Left ventricle myocardium inferior (tissue), 1 donor: ENCODE results near the gene MRGPRX4. TPM values are rescaled to one million over a fixed set of nuclear protein-coding genes. Genes with fewer than 3 reads are reported as not detected.
"Not testable (repeated sequence)": the region's sequence is repeated elsewhere in the genome, so short reads cannot be mapped to it uniquely, and the experiment has no call there.

ENCODE experiments used
- DNase-seq: peaks from one replicate; pipeline ENCODE4 v3.0.0-alpha.2; 2020
- H3K27ac ChIP-seq: fragments of 200-600 bp; replicated peaks from 2 replicates; pipeline ENCODE4 v1.8.0; 2021
- H3K27me3 ChIP-seq: fragments of 200-600 bp; 2 replicates; pipeline ENCODE4 v1.8.0; 2021; ENCODE audit warnings: low read depth
- H3K36me3 ChIP-seq: fragments of 200-600 bp; 2 replicates; pipeline ENCODE4 v1.8.0; 2021
- H3K4me1 ChIP-seq: fragments of 200-600 bp; 2 replicates; pipeline ENCODE4 v1.8.0; 2021
- H3K4me3 ChIP-seq: fragments of 200-600 bp; 2 replicates; pipeline ENCODE4 v1.8.0; 2021; ENCODE audit warnings: mild to moderate bottlenecking, moderate library complexity
- H3K9me3 ChIP-seq: fragments of 200-600 bp; replicated peaks from 2 replicates; pipeline ENCODE4 v1.8.0; 2021
- intact Hi-C: fragments of 100-400 bp; cut with micrococcal nuclease; formaldehyde crosslinking; loops from one replicate; pipeline ENCODE4 v1.11.0; 2022
- total RNA-seq: library from RNA; stranded (reverse); fragmentation: NEBNext Ultra II Directional; extraction: Animal tissue kit (Norgen Biotek cat#: 25700); gene quantifications from one replicate; pipeline ENCODE4 v1.2.1, GENCODE V29; 2021
- TF ChIP-seq, protein P1 (sequence below): fragments of 200-600 bp; IDR thresholded peaks from 2 replicates; pipeline ENCODE4 v1.8.0; 2021; ENCODE audit warnings: antibody characterized with exemption, mild to moderate bottlenecking, borderline replicate concordance
- donor health status: DM: no; HTN: yes; CAD: no; lungs with severe emphysema.

MRGPRX4 gene
- total RNA-seq, 1 donor from 2014 or later: not detected

DNA sequence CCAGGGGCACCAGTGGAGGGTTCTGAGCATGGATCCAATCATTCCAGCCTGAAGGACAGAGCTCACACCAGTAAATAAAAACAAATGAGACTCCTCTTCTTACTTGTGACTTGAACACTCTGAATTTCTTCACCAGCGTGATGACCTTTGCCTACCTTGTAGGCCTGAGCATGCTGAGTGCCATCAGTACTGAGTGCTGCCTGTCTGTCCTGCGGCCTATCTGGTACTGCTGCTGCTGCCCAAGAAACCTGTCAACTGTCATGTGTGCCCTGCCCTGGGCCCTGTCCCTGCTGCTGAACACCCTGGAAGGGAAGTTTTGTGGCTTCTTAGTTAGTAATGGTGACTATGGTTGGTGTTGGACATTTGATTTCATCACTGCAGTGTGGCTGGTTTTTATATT, 23.9 kb downstream of the MRGPRX4 start:
- H3K27me3 ChIP-seq: peaks cover 37% of the 10 kb centered on the region
- H3K4me1 ChIP-seq: no peaks in the 10 kb centered on the region
- no peaks in the 10 kb centered on the region for H3K36me3 ChIP-seq
- H3K4me3 ChIP-seq: no peak overlapping the region
- no peaks in the 10 kb centered on the region for H3K9me3 ChIP-seq
- TF ChIP-seq, protein P1, sequence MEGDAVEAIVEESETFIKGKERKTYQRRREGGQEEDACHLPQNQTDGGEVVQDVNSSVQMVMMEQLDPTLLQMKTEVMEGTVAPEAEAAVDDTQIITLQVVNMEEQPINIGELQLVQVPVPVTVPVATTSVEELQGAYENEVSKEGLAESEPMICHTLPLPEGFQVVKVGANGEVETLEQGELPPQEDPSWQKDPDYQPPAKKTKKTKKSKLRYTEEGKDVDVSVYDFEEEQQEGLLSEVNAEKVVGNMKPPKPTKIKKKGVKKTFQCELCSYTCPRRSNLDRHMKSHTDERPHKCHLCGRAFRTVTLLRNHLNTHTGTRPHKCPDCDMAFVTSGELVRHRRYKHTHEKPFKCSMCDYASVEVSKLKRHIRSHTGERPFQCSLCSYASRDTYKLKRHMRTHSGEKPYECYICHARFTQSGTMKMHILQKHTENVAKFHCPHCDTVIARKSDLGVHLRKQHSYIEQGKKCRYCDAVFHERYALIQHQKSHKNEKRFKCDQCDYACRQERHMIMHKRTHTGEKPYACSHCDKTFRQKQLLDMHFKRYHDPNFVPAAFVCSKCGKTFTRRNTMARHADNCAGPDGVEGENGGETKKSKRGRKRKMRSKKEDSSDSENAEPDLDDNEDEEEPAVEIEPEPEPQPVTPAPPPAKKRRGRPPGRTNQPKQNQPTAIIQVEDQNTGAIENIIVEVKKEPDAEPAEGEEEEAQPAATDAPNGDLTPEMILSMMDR: no peak
- intact Hi-C loops: no loop called here
- H3K27ac ChIP-seq: no peak overlapping the region
- DNase-seq: no peak

DNA sequence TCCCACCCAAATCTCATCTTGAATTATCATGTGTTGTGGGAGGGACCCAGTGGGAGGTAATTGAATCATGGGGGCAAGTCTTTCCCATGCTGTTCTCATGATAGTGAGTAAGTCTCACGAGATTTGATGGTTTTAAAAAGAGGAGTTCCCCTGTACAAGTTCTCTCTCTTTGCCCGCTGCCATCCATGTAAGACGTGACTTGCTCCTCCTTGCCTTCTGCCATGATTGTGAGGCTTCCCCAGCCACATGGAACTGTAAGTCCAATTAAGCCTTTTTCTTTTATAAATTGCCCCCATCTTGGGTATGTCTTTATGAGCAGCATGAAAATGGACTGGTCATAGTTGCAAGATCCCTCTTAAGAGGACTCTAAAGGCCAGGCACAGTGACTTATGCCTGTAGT, 25.1 kb downstream of the MRGPRX4 start:
- DNase-seq, H3K4me1 ChIP-seq, H3K9me3 ChIP-seq, H3K36me3 ChIP-seq, intact Hi-C loops, H3K4me3 ChIP-seq, H3K27ac ChIP-seq: not testable (repeated sequence)
- peaks cover 32% of the 10 kb centered on the region for H3K27me3 ChIP-seq

DNA sequence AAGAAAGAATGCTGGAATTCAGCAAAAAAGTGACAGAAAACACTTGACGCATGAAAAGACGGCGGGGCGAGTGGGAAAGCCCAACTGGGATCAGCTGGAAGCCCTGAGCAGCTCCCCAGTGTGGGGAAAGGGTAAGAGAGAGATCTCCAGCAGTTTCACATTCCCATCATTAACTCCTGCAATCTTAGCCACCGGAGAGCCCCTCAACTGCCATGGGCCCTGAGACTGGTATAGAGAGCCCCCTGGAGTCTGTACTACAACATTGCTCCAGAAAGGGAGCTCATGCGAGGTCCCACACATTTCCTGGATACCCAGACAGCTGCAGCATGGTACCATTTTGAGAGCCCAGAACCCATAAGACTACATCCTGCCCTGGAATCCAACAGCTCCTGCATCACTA, 31.1 kb downstream of the MRGPRX4 start:
- Histone ChIP-seq H3K9me3 (peaks cover 4% of the 10 kb centered on the region), H3K27ac (no peak overlapping the region), H3K27me3 (peaks cover 79% of the 10 kb centered on the region), H3K4me3 (no peak overlapping the region), H3K4me1 (no peaks in the 10 kb centered on the region), H3K36me3 (no peaks in the 10 kb centered on the region)
- TF ChIP-seq, protein P1: peak; percentile 19
- intact Hi-C loops: no loop called here
- DNase-seq: no peak

DNA sequence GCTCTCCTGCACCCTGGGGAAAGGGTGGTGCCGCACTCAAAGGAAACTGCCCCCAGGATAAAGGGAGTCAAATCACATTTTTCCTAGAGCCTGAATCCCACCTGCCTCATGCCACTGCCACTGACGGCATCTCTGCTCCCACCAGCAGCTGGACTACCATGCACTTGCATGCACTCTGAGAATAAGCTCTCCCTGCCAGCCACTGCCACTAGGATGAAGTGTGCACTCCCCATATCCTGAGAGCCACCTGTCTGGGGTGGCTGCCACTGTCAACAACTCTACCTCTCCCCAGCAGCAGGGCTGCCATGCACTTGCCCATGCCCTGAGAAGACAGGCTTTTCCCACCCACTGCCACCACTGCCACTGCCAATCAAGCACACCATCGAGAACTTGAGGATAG, 31.6 kb downstream of the MRGPRX4 start:
- no peak for DNase-seq
- Histone ChIP-seq H3K27me3 (peaks cover 84% of the 10 kb centered on the region), H3K4me3 (no peak overlapping the region), H3K4me1 (no peaks in the 10 kb centered on the region), H3K9me3 (peaks cover 4% of the 10 kb centered on the region), H3K36me3 (no peaks in the 10 kb centered on the region), H3K27ac (no peak overlapping the region)
- intact Hi-C loops: no loop called here
- TF ChIP-seq, protein P1: no peak

DNA sequence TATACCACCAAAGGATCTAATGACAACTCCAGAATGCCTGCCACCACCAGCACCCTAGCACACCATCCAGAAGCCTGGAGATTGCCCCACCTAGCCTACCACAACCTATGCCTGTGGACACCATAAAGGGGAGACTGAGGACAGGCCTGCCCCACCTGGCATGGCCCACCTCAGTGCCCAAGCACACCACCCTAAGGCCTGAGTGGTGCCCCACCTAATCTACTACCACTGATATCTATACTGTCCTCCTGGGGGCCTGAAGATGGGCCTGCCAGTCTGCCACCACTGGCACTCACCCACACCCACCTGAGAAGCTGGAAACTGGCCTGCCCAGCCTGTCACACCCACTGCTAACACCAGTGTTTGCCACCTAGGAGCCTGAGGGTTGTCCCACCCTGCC, 32.1 kb downstream of the MRGPRX4 start:
- peaks cover 4% of the 10 kb centered on the region for H3K9me3 ChIP-seq
- no peak overlapping the region for H3K4me3 ChIP-seq
- no peaks in the 10 kb centered on the region for H3K4me1 ChIP-seq
- intact Hi-C loops: no loop called here
- H3K36me3 ChIP-seq: no peaks in the 10 kb centered on the region
- DNase-seq: no peak
- TF ChIP-seq, protein P1: no peak
- peaks cover 85% of the 10 kb centered on the region for H3K27me3 ChIP-seq
- H3K27ac ChIP-seq: no peak overlapping the region

DNA sequence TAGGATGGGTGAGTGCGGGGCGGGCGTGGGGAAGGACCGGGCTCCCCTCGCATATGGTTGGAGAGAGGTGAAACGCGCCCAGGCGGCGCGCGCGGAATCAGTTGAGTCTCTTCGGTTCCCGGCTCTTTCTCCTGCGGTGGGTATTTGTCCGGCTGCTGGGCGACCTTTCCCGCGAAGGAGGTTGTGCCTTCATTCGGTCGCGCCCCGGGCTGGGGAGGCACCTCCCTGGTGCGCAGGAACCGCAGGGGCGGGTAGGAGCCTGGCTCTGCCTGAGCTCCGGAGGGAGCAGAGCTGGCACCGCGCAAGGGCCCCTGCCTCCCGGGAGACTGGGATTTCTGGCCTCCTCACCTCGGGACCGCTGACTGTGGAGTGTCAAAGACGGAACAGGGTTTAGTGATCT, 36.4 kb downstream of the MRGPRX4 start:
- TF ChIP-seq, protein P1: no peak

More for the DNA sequence above, 36.4 kb downstream of the MRGPRX4 start:
- no peaks in the 10 kb centered on the region for H3K4me1 ChIP-seq
- H3K36me3 ChIP-seq: no peaks in the 10 kb centered on the region
- intact Hi-C loops: no loop called here
- H3K4me3 ChIP-seq: no peak overlapping the region
- peaks cover 65% of the 10 kb centered on the region for H3K27me3 ChIP-seq
- H3K9me3 ChIP-seq: no peaks in the 10 kb centered on the region
- no peak overlapping the region for H3K27ac ChIP-seq
- DNase-seq: no peak
